GF-D8 (cell line): ENCODE results near the gene SCPEP1.
"Not testable (repeated sequence)": the region's sequence is repeated elsewhere in the genome, so short reads cannot be mapped to it uniquely, and the experiment has no call there.

Experiments used
- DNase-seq: peaks from one replicate; lab custom pipeline; 2025; lab: John Stamatoyannopoulos, UW

SCPEP1 gene

DNA sequence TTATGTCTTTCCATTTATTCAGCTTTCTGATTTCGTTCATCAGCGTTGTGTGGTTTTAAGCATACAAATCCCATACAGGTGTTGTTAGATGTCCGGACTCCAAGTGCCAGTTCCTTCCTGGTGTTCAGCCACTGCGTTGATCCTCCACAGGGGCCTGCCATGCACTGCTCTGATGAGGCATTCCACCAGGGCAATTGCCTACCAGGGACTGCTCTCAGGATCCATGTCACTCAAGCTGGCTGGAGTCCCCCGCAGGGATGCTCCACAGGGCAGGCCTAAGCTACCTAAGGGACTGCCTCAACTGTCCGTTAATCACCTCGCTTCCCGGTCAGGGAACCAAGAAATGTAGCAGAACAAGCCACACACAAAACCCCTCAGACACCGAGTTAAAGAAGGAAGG, 12.7 kb upstream of the SCPEP1 start:
- not testable (repeated sequence) for DNase-seq

DNA sequence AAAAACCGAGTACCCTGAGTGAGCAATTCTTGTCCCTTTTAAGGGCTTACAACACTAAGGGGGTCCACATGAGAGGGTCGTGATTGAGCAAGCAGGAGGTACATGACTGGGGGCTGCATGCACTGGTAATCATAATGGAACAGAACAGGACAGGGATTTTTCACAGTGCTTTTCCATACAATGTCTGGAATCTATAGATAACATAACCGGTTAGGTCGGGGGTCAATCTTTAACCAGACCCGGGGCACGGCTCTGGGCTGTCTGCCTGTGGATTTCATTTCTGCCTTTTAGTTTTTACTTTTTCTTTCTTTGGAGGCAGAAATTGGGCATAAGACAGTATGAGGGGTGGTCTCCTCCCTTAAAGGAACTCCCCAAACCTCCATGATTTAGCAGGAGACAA, 12.2 kb upstream of the SCPEP1 start:
- DNase-seq: not testable (repeated sequence)

DNA sequence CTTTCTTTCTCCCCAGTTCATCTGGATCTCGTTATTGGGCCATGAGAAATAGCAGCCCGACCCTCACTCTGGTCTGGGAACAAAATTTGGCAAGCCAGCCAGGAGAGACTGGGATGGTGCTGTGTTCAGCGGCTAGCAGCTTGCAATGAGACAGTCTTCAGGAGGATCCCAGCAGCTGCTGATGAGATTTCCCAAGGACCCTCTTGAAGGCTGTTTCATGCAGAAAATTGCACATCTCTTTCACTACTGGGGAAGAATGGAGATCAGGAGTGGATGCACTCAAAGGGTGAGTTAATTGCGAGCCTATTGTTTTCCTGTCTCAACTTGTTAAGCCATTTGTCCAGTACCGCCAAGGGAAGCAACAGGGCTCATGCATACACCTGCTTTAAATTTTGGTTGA, 11.6 kb upstream of the SCPEP1 start:
- no peak for DNase-seq

DNA sequence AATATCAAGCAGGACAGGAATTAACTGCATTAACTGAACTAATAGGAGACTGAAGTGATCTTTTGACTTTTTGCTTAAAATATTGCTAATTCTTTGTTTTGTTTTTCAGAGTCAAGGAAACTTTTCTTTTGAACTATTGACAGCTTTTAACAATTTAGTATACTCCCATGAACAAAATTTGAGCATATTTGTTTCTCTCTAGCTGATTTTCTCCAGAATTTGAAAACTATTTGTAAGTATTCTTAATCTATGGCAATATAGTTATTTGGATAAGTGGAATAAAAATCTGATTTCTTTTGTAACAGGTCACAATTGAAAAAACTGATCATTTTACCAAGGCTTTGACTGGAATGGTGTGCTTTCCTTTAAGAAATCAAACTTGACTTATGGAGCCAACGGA, 7.0 kb upstream of the SCPEP1 start:
- no peak for DNase-seq

DNA sequence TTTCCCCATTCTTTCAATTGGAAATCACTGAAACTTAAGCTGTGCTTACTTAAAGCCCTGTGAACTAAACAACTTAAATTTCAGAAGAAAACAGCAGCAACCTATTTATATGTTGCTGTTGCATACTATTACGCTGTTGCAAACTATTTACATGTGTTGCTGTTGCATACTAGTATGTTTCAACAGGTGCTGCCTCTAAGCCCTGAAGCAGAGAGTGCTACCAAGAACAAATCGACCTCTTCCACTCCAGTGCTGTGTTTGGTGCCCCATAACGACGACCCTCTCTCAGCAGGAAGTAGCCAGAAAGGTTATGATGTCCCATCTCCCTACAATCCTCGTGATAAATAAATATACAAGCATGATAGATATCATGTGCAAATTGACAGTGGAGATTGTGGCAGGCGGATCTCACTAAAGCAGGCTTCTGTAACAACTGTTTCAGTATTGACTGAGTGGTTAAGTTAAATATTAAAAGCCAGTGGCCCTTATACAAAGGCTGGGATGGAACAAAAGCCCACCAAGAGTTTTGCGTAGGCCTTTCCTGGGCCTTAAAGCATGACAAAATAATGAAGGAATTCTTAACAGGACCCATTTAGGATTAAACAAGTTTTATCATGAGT, 5.7 kb upstream of the SCPEP1 start:
- DNase-seq: no peak

DNA sequence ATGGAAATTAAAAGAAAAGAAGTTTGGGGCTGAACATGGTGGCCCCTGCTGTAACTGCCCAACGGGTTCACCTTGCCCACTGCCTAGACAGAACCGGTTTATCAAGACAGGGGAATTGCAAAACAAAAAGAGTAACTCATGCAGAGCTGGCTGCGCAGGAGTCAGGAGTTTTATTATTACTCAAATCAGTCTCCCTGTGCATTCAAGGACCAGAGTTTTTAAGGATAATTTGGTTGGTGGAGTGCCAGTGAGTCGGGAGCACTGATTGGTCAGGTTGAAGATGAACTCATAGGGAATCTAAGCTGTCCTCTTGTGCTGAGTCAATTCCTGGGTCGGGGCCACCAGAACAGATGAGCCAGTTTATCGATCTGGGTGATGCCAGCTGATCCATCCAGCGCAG, 4.4 kb upstream of the SCPEP1 start:
- no peak for DNase-seq

DNA sequence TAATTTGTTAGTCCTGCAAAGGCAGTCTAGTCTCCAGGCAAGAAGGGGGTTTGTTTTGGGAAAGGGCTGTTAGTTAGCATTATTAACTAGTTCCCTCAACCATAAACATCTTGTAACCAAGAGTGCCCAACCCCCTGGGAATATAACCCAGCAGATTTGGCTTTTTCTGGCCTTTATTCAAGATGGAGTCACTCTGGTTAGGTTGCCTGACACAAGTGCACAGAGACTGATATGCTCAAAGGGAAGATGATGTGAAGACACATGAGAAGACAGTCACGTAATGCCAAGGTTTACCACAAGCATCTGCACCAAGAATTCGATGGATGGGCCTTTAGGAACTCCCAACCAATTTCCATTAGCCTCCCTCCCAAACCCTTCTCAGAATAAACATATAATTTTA, 3.9 kb upstream of the SCPEP1 start:
- DNase-seq: no peak

DNA sequence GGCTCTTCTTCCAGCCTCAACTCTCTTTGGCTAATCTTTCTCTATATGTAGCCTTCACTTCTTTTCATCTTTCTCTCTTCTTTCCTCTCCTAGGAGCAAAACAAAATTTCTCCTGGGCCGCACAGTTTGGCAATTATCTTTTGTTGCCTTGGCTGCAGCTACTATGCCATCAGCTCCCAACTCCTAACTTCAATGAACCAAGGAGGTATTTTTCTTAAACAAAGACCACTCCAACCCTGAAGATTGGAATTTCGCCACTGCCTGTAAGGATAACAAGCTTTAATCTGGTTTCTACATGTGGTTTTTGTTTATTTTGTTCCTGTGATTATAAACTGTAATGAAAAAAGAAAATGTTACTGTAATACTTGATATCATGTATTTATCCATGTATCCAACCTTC, 2.3 kb upstream of the SCPEP1 start:
- DNase-seq: no peak

DNA sequence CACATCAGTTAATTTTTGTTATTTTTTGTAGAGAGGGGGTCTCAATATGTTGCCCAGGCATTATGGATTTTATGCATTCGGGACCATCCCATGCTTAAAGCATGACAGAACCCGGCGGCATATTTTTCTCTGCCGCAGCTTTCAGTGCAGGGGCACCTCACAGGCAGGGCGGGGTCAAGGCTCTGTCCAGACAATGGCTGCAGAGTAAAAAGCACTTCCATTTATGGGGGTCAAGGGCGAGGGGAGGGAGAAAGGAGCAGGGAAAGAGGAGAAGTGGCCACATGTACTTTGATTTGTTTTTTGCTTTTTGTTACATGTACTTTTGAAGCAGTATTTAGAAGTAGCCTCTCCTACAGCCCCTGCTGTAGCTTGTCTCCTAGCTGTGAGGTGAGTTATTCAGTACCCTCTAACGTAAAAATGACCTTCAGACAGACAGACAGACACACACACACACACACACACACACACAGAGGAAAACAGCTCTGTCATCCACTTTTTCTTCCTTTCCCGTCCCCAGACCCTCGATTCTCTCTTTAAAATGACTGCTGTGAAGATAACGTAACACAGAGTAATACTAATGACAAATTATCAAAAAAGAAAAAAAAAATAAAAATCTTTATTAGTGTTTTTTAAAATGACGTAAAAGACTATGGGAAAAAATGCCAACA, 856 bp upstream of the SCPEP1 start:
- no peak for DNase-seq

DNA sequence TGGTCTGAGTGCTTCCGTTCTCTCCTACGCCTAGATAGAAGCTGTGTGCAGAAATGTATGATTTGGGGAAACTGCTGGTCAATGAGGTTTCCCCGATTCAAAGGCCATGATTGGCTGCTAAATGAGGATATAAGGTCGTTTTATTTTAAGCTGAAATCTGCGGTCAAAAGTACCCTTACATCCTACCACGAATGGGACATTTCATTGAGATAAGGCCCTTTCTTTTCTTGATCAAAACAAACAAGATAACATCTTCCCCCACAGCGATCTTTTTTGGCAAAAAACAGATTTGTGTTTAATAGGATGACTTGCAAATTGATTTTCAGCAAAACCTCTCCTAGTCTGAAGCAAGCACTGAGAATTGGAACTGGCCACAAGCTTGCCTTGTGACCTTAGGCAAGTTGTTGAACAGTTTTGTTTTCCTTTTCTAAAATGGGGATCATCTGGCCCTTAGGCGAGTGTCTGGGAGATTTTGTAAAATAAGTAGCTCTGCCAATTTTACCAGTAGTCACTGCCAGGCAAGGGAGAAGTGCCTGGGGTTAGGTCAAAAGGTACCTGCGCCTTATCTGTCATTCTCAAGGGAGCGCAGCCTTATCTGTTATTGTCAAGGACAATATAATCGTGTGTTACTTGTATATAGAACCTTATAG, 635 bp downstream of the SCPEP1 start:
- peak; percentile 43 for DNase-seq

DNA sequence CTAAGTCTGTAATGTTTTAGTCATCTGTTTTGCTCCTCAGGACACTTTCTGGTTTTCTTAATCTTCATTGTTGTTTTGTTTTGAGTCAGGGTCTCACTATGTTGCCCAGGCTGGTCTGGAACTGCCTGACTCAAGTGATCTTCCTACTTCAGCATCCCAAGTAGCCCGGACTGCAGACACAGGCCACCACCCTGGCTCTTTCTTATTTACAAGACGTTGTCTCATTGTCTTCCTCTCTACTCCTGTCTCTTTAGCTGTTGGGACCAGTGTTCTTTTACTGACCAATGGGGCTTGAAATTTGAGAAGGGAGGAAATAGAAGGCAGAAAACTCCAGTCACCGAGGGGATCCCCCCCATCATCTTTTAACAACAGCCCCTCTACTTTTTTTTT, 1.2 kb downstream of the SCPEP1 start:
- DNase-seq: no peak

DNA sequence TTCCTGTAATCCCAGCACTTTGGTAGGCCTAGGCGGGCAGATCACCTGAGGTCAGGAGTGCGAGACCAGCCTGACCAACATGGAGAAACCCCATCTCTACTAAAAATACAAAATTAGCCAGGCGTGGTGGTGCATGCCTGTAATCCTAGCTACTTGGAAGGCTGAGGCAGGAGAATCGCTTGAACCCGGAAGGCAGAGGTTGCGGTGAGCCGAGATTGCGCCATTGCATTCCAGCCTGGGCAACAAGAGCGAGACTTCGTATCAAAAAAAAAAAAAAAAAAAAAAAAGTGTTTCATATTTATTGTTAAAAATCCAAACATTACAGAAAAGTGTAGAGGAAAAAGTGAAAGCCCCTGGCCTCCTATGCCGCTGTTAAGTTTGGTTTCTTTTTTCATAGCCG, 2.6 kb downstream of the SCPEP1 start:
- not testable (repeated sequence) for DNase-seq

DNA sequence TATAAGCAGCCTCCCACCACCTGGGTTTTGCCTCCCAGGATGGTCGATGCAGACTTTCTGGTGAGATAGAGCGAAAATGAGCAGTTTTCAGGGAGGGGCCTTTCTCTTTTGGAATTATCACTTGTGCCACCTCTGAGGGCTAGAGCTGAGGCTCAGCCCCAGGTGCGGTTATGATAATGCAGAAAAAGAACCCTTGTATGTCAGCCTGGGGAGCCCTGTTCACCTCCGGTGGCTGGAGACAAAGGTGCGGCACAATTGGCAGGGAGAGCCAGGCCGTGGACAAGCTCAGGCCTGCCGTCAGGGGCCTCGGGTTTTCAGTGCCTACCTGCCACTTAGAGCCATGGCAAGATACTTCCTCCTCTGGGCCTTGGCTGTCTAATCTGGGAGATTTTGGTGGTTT, 4.4 kb downstream of the SCPEP1 start:
- DNase-seq: no peak

DNA sequence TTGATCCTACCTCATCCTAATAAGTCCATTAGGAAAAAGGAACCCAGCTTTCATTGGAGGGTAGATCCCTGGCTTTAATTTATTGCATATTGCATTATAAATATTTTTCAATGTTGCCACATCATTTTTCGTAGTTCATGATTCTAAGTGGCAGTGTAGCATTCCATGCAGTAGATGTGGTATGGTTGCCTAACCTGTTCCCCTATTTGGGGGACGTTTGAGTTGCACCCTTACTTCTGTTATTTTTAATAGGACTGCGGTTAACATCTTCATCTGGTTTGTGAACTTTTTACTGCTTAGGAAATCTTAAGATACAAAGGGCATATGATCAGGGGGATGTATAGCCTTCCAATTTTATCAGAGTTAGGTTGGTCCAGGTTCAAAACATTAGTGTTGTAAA, 5.4 kb downstream of the SCPEP1 start:
- DNase-seq: no peak

DNA sequence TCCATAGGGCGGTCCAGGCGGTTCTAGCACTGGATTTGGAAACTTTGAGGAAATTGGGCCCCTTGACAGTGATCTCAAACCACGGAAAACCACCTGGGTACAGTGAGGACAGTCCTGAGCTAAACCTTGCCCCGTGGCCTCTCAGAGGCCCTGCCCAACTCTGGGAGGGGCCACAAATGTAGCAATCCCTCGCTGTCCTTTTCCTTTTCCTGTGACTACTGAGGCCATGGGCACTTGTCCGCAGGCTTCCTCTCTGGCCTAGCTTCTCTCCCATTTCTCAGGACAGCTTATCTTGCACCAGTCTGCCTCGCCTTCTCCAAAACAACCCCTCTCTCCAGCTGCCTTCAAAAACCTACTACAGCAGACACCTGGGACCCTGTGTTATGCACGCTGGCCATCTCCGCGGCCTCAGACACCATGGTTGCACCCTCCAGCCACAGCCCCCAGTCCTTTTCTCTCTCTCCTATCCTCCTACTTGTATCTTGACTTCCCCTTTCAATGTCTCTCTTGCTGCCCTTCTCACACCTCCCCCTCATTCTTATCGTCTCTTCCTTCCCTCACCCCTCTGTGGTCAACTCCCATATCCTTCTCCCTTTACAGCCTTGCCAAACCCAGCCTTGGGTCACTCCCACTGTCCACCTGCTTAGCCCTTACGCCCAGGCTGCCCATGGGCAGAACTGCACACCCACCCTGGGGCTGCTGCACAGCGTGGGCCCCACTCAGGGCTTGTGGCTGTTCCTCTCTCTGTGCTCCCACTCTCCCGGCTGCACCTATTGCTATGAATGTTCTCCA, 7.6 kb downstream of the SCPEP1 start:
- peak; percentile 94 for DNase-seq

DNA sequence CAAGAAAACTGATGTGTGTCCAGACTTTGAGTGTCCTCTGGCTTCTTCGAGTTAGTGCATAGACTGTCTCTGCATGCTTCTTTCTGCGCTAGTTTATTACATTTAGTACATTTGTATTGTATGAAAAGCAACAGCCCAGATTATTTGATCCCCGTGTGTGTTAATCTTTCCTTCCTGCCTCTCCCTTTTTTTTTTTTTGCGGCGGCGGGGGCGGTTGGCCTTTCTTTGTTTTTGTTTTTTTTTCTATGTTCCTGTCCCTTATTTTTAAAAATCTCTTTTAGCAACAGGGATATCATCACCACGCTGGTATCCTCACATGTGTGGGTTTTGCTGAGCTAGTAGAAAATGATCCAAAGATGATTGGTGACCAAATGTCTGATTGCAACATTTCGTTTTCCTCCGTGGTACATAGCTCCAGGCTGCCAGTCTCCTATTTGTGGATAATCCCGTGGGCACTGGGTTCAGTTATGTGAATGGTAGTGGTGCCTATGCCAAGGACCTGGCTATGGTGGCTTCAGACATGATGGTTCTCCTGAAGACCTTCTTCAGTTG, 9.4 kb downstream of the SCPEP1 start:
- DNase-seq: no peak

DNA sequence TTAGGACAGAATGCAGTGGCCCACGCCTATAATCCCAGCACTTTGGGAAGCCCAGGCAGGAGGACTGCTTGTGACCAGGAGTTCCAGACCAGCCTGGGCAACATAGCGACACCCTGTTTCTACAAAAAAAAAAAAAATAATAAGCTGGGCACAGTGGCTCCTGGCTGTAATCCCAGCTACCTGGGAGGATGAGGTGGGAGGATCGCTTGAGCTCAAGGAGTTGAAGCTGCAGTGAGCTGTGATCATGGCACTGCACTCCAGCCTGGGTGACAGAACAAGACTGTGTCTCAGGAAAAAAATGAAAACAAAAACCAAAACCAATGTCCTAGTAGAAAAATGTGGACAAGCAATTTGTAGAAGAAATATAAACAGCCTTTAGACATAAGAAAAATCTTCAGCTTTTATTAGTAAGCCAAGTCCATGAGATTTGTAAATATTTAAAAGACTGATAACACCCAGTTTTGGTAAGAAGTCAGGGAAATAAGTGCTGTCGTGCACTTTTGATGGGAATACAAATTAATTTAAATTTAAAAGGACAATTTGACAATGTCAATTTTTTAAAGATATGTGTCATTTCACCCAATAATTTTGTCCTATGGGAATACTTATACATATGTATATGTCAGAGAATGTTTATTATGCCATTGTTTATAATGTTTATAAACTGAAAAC, 11.1 kb downstream of the SCPEP1 start:
- DNase-seq: no peak

DNA sequence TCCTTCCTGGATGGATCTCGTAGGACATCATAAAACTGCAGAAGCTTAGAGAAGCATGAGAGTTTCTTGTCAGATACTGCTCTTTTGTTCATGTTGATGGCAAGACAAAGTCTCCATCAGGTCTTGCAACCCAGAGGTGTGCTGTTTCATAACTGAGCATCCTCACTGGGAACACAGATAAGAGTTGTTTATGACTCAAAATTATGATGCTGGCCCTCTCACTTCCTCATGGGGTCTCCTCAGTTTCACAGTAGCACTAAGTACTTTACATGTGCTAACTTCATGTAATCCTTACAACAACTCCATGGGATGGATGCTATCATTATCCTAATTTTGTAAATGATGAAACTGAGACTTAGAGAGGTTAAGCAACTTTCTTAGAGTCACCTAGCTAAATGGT, 14.4 kb downstream of the SCPEP1 start:
- no peak for DNase-seq

DNA sequence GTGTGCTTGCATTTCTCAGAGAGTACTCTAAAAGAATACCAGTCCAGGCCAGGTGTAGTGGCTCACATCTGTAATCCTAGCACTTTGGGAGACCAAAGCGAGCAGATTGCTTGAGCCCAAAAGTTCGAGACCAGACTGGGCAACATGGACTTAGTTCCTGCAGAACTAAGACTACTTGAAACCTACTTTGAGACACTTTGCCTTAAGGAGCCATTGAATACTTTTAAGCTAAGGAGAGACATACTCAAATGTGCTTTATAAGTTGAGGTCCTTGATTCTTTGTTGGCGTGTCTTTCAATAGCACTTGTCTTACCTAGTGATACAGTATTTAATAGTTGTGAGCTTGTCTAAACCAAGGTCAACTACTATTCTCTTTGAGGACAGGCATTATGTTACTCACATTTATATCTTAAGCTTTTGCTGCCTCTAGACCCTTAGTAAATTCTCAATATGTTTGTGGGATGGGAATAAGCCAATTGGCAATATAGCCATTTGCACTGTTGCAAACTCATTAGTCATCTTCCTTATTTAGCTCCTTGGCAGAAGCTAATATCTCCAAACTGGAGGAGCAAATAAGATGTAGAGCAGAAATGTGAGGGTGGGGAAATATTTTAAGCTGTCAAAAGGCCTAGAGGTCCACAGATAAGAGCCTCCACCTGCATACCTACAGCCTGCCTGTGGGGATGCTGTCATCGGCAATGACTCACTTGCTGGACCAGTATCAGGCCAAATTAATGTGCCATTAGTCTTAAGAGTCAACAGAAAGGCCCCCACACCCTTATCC, 16.3 kb downstream of the SCPEP1 start:
- DNase-seq: no peak

DNA sequence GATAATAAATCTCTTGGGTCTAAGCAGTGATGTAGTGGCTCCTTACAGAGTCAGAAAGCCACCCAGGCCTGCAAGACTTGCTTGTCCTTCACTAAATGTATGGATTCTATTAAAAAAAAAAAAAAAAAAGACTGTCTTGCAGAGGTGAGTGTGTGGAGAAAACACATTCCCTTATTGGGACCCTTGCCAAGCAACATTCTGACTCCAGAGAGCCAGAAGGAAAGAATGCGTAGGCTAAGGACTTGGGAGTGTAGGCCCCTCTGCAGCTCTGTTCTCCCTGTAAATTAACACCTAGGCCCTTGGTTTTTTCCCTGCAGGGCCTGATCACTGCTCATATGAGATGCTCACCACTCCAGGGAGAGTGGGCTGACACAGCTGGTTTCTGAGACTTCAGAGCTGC, 17.8 kb downstream of the SCPEP1 start:
- no peak for DNase-seq

DNA sequence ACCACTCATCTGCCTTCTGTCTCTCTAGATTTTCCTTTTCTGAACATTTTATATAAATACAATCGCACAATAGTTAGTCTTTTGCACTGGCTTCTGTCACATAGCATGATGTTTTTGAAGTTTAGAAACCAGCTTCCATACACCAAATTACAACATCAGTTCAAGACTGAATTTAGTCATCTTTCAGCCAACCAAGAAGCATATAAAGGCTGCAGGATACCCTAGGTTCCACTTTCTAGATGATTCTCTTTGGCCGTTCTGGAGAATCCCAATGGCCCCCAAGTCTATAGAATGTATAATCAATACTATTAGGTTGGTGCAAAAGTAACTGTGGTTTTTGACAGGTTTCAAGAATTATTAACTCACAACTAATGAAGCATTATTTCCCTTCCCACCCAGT, 19.4 kb downstream of the SCPEP1 start:
- DNase-seq: no peak
